GM19238 (cell line): ENCODE data around the gene WDR64.
"Not testable (repeated sequence)": the region's sequence is repeated elsewhere in the genome, so short reads cannot be mapped to it uniquely, and the experiment has no call there.

Experiments
- DNase-seq: peaks from one replicate; pipeline ENCODE4 v3.0.0; 2011; ENCODE audit warnings: low spot score; ENCODE audit not compliant: insufficient read length

The WDR64 gene

GRCh38 chr1:241735493-241735926, 83.4 kb downstream of the WDR64 start:
- DNase-seq: not testable (repeated sequence)

GRCh38 chr1:241736387-241736786, 84.3 kb downstream of the WDR64 start:
- no peak for DNase-seq

GRCh38 chr1:241738284-241739078, 86.4 kb downstream of the WDR64 start:
- no peak for DNase-seq

- DNase-seq: no peak
These were observed 90.0 kb downstream of the WDR64 start for GRCh38 chr1:241742084-241742483.

GRCh38 chr1:241744591-241744990, 92.5 kb downstream of the WDR64 start:
- DNase-seq: no peak

- DNase-seq: no peak
These were observed 95.9 kb downstream of the WDR64 start for GRCh38 chr1:241747992-241748391.

- DNase-seq: no peak
These were observed 97.2 kb downstream of the WDR64 start for GRCh38 chr1:241749041-241749944.

GRCh38 chr1:241749945-241750695, 98.0 kb downstream of the WDR64 start:
- no peak for DNase-seq

GRCh38 chr1:241751524-241751923, 99.4 kb downstream of the WDR64 start:
- no peak for DNase-seq

GRCh38 chr1:241762713-241763339, 110.7 kb downstream of the WDR64 start:
- DNase-seq: no peak

- DNase-seq: no peak
These were observed 113.3 kb downstream of the WDR64 start for GRCh38 chr1:241765390-241765789.

GRCh38 chr1:241767737-241768136, 115.7 kb downstream of the WDR64 start:
- DNase-seq: no peak

GRCh38 chr1:241770115-241770514, 118.0 kb downstream of the WDR64 start:
- no peak for DNase-seq

GRCh38 chr1:241771117-241771516, 119.0 kb downstream of the WDR64 start:
- DNase-seq: no peak

GRCh38 chr1:241772932-241773500, 120.9 kb downstream of the WDR64 start:
- no peak for DNase-seq

GRCh38 chr1:241773991-241774390, 121.9 kb downstream of the WDR64 start:
- DNase-seq: no peak

- DNase-seq: no peak
These were observed 122.9 kb downstream of the WDR64 start for GRCh38 chr1:241775021-241775420.

GRCh38 chr1:241776911-241777310, 124.8 kb downstream of the WDR64 start:
- no peak for DNase-seq

- DNase-seq: no peak
These were observed 126.0 kb downstream of the WDR64 start for GRCh38 chr1:241778117-241778516.

GRCh38 chr1:241779897-241780296, 127.8 kb downstream of the WDR64 start:
- no peak for DNase-seq

GRCh38 chr1:241782396-241782795, 130.3 kb downstream of the WDR64 start:
- DNase-seq: no peak
